SIG-M5 (cell line): ENCODE data around the gene DOCK1.

Experiments used
- DNase-seq: peaks from one replicate; lab custom pipeline; 2025; lab: John Stamatoyannopoulos, UW

DOCK1 gene

GRCh38 chr10:127314797-127315196, 409.6 kb downstream of the DOCK1 start:
- no peak for DNase-seq

- no peak for DNase-seq
These were observed 410.7 kb downstream of the DOCK1 start for GRCh38 chr10:127315888-127316287.

DNA sequence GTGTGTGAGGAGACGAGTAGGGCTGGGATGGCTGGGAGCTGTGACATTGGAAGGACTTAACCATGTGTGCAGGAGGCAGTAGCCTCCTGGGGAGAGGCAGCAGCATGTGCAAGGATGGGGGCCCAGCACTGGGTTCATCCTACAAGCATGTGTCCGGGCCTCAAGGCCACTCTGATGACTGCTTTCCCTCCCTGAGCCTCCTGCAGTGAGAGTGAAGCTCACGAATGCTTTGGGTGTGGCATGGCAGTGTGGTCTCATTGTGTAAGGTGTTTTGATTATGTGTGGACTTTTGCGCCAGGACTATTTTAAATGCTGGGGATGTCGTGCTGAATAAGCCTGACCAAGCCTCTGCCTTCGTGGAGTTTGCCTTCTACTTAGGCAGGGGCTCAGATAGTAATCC, 413.2 kb downstream of the DOCK1 start:
- no peak for DNase-seq

GRCh38 chr10:127319271-127319670, 414.0 kb downstream of the DOCK1 start:
- DNase-seq: no peak

DNA sequence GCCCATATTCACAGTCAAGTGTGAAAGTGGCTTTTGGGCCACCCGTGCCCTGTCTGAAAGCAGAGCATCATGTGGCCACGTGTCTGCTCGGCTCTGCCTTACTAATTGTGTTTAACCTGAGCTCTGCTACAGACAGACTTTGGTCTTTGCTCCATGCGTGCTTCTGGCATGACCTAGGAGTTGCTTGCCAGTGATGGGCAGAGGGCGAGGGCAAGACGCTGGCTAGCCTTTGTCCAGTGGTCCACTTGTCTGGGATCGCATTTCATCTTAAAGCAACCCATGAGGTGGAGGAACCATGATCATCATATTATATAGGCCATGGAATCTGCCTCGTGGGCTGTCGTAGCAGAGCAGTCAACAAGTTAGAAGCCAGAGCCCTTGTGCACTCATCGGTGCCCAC, 414.5 kb downstream of the DOCK1 start:
- no peak for DNase-seq

GRCh38 chr10:127320176-127320575, 414.9 kb downstream of the DOCK1 start:
- no peak for DNase-seq

GRCh38 chr10:127322286-127322685, 417.1 kb downstream of the DOCK1 start:
- no peak for DNase-seq

- DNase-seq: no peak
These were observed 420.3 kb downstream of the DOCK1 start for GRCh38 chr10:127325506-127325905.

GRCh38 chr10:127326883-127327282, 421.7 kb downstream of the DOCK1 start:
- no peak for DNase-seq

GRCh38 chr10:127331696-127332095, 426.5 kb downstream of the DOCK1 start:
- DNase-seq: no peak

DNA sequence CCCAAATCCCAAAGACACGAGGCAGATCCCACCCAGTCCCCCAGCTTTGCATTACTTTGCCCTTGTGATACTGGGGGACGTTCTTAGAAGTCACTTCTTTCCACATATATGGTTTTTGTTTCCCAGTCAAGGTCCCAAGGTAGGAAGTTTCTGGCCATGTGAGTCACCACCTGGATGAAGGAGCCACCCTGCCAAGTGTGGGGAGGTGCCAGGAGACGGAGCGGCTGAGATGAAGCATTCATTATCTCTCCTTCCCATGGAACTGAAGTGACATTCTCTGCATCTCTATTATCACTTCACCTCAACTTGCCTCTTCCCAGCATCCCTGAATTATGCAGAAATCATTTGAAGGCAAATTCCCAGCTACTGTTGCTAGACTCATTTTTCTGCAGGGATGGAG, 427.4 kb downstream of the DOCK1 start:
- DNase-seq: no peak

DNA sequence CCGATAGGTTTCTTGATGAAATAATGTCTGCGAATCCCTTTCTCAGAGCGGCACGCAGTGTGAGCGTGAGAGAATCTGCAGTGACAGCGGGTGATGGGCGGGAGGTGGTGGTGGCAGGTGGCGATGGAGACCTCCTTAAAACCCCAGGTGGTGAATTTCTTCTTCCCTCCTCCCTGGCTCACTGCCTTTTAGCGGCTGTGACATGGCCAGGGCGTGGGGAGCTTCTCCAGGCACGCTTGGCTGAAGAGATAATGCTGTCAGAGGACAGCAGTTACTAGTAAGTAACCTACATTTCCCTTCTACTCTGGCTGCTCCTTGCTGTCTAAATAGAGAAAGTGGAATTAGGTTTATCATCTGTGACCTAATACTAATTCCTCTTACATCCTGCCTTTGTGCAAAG, 432.6 kb downstream of the DOCK1 start:
- DNase-seq: no peak

GRCh38 chr10:127338399-127339110, 433.3 kb downstream of the DOCK1 start:
- no peak for DNase-seq

DNA sequence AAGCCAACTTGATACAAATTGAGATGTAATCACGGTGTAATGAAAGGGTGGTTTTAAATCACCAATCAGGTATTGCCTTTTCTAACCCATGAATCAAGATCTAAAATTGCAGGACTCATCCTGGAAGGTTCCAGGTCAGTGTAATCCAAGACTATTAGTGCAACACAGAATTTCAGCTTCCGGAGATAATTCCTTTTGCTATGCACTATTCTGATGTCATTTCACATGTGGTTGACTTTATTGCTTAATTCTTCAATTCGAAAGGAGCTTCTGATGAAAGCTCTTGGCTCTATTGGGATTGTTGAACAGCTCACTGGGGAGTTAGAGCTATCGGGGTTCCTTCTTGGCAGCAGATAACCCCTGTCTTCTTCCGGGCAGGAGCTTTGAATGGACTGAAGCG, 438.6 kb downstream of the DOCK1 start:
- DNase-seq: no peak

- no peak for DNase-seq
These were observed 439.1 kb downstream of the DOCK1 start for GRCh38 chr10:127344346-127344745.

DNA sequence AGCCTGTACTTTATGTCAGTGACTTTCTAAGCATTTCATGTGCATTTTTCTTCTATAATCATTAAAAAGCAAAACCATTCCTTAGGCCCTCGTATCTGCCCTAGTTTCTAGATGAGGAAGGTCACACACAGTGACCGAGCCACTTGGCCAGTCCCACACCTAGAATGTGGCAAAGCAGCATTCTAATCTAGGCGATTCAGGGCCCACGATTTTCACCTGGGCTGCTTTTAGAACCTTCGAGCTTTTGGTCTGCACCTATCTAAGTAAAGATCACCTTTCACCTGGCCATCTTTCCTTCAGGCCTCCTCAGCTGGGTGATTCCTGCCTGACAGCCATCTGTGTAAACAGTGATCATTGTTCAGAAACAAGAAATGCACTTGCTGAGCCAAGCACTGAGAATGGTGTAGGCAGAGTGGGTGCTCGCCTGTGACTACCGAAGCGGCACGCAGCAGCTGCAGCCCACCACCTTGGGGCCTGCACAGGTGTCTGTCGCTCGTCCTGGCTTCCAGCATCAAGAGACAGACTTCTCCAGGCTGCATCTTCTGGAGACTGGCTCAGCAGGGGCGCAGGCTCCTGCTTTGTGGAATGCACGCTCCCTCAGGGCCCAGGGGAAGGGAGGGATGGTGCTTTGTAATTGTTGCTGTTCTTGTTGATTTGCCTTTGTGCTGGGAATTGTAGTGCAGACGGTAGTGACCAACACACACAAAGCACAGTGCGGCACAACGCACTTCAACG, 440.2 kb downstream of the DOCK1 start:
- DNase-seq: no peak

DNA sequence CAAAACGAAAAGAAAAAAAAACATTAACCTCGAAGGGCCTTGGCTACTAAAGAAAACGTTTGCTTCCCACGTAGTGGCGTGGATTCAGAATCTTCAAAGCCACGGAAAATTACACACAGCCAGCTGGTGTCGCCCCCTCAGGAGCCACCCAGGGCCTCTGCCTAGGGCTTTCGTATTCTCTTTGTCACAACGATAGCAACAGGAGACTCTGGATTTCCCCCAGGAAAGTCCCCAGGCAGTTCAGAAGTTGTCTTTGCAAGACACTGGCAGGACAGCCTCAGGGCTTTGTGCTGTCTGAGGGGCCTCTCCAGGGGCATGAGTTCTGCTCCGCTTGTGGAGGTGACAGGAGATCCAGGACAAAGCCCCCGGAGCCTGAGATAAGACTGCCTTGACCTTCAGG, 441.4 kb downstream of the DOCK1 start:
- no peak for DNase-seq

GRCh38 chr10:127347202-127347959, 442.2 kb downstream of the DOCK1 start:
- DNase-seq: no peak

- no peak for DNase-seq
These were observed 444.5 kb downstream of the DOCK1 start for GRCh38 chr10:127349737-127350136.

GRCh38 chr10:127351542-127351941, 446.3 kb downstream of the DOCK1 start:
- no peak for DNase-seq

GRCh38 chr10:127353544-127353943, 448.3 kb downstream of the DOCK1 start:
- DNase-seq: no peak

- DNase-seq: no peak
These were observed 449.0 kb downstream of the DOCK1 start for GRCh38 chr10:127354255-127354654.

GRCh38 chr10:127354992-127355391, 449.8 kb downstream of the DOCK1 start:
- DNase-seq: no peak
